Esophagus squamous epithelium (tissue), 5 donors: ENCODE data around the gene UGP2. TPM values are rescaled to one million over a fixed set of nuclear protein-coding genes. Genes with fewer than 3 reads are reported as not detected.

Experiments
- DNase-seq: peaks from one replicate; lab custom pipeline; 2025; lab: John Stamatoyannopoulos, UW
- H3K27ac ChIP-seq, 4 donors: fragments of 200-600 bp; sonication (generic); one replicate each; pipeline ENCODE4 v1.5.1; 2016 to 2019; ENCODE audit warnings: mild to moderate bottlenecking in 1 of 4
- H3K27me3 ChIP-seq, 4 donors: fragments of 200-600 bp; sonication (generic); 1 replicate in 3 of 4; 2 replicates in 1 of 4; pipeline versions ENCODE4 v1.5.1 to v1.6.0; 2017 to 2021; ENCODE audit warnings: antibody characterized with exemption in 1 of 4
- H3K36me3 ChIP-seq, 3 donors: fragments of 200-600 bp; sonication (generic); one replicate each; pipeline ENCODE4 v1.5.1; 2016 to 2019
- H3K4me1 ChIP-seq, 3 donors: fragments of 200-600 bp; sonication (generic); one replicate each; pipeline ENCODE4 v1.5.1; 2017 to 2019
- H3K4me3 ChIP-seq, 4 donors: fragments of 200-600 bp; sonication (generic); 1 replicate in 3 of 4; 2 replicates in 1 of 4; pipeline ENCODE4 v1.5.1; 2016 to 2019; ENCODE audit warnings: mild to moderate bottlenecking in 2 of 4, moderate library complexity in 1 of 4
- H3K9me3 ChIP-seq, 3 donors: fragments of 200-600 bp; sonication (generic); one replicate each; pipeline ENCODE4 v1.5.1; 2016 to 2019
- CTCF ChIP-seq, 6 experiments: fragments of 450-650 bp in 4 of 6; fragments of 200-600 bp in 2 of 6; sonication (generic) in 2 of 6; IDR thresholded peaks; one replicate each; pipeline ENCODE4 v1.5.1; 2016 to 2019; ENCODE audit warnings: antibody characterized with exemption in 6 of 6, mild to moderate bottlenecking in 4 of 6, moderate library complexity in 4 of 6
- POLR2A ChIP-seq, 4 donors: fragments of 450-650 bp; IDR thresholded peaks; one replicate each; pipeline ENCODE4 v1.6.1; 2017; ENCODE audit warnings: antibody characterized with exemption in 4 of 4, mild to moderate bottlenecking in 4 of 4, moderate library complexity in 3 of 4
- WGBS, 2 donors: methylation state at CpG; one replicate each; pipeline ENCODE4 v1.1.5; 2018; 5-methylcytosine and 5-hydroxymethylcytosine counted together
- intact Hi-C: fragments of 100-400 bp; cut with DNase I; formaldehyde crosslinking; loops from one replicate; pipeline ENCODE4 v1.15.0; 2022
- total RNA-seq, 4 donors: library from RNA; depleted of rRNA; stranded (reverse); fragments of >200 nt; gene quantifications; one replicate each; pipeline ENCODE4 v1.1.0, GENCODE V29; 2016
- donor health status: DM: yes; HTN: yes; CAD: no.

UGP2 gene
- total RNA-seq = 100 to 1,000 TPM in 2 of 4 donors, 10 to 100 TPM in 2; 70.1 to 110 (median 99.5) TPM

GRCh38 chr2:63841254-63842022 lies at the start of gene UGP2:
Gene UGP2, plus strand, starts transcription at chr2:63841896. Its CDS starts 290 bp downstream, at chr2:63842186.
- Histone ChIP-seq H3K9me3 (no peaks in the 10 kb centered on the region), H3K27me3 (no peaks in the 10 kb centered on the region), H3K27ac (peak within 1 kb of the TSS; percentile 96 to 98 (median 98)), H3K36me3 (no peaks in the 10 kb centered on the region), H3K4me1 (peaks cover 0 to 49% (median 17%) of the 10 kb centered on the region in 3 donors), H3K4me3 (peak within 1 kb of the TSS; percentile 79 to 87 (median 84))
- DNase-seq = peak; percentile 65
- WGBS, 2 donors = 0% methylated on average over 9 to 17 of the region's 59 CpGs
- intact Hi-C loops = no loop called here
- TF ChIP-seq CTCF (IDR thresholded peaks at IDR 0.05) (peak in 4 of 6 experiments; percentile 4 to 22 (median 14)), POLR2A (IDR thresholded peaks at IDR 0.05) (peak in 2 of 4 donors; percentile 79 to 84)

- H3K4me3 ChIP-seq = no peak overlapping the region
- H3K27me3 ChIP-seq = no peaks in the 10 kb centered on the region
- WGBS, 2 donors = 57 to 59% methylated on average over 1 of the region's 1 CpG
- no peaks in the 10 kb centered on the region for H3K9me3 ChIP-seq
- H3K4me1 ChIP-seq = no peaks in the 10 kb centered on the region
- H3K27ac ChIP-seq = no peak overlapping the region
- intact Hi-C loops = no loop called here
- no peak for DNase-seq
- TF ChIP-seq POLR2A (IDR thresholded peaks at IDR 0.05) (no peak), CTCF (IDR thresholded peaks at IDR 0.05) (no peak)
- H3K36me3 ChIP-seq = no peaks in the 10 kb centered on the region
Observed at GRCh38 chr2:63792530-63792929, 49.2 kb upstream of the UGP2 start.

GRCh38 chr2:63796366-63796765 lies 45.3 kb upstream of the UGP2 start:
- no peak for DNase-seq

GRCh38 chr2:63796796-63797195 lies 44.9 kb upstream of the UGP2 start:
- Histone ChIP-seq H3K4me1 (no peaks in the 10 kb centered on the region), H3K27ac (no peak overlapping the region), H3K36me3 (no peaks in the 10 kb centered on the region), H3K9me3 (no peaks in the 10 kb centered on the region), H3K4me3 (no peak overlapping the region), H3K27me3 (no peaks in the 10 kb centered on the region)
- WGBS, 2 donors = 87 to 89% methylated on average over 2 to 3 of the region's 3 CpGs
- TF ChIP-seq CTCF (IDR thresholded peaks at IDR 0.05) (no peak), POLR2A (IDR thresholded peaks at IDR 0.05) (no peak)
- intact Hi-C loops = no loop called here
- no peak for DNase-seq

More at GRCh38 chr2:63796366-63796765, 45.3 kb upstream of the UGP2 start:
- no peaks in the 10 kb centered on the region for H3K27me3 ChIP-seq
- no peaks in the 10 kb centered on the region for H3K4me1 ChIP-seq
- H3K27ac ChIP-seq = no peak overlapping the region
- TF ChIP-seq POLR2A (IDR thresholded peaks at IDR 0.05) (no peak), CTCF (IDR thresholded peaks at IDR 0.05) (no peak)
- H3K36me3 ChIP-seq = no peaks in the 10 kb centered on the region
- H3K4me3 ChIP-seq = no peak overlapping the region
- intact Hi-C loops = no loop called here
- no peaks in the 10 kb centered on the region for H3K9me3 ChIP-seq
- 88 to 100% methylated on average over 1 of the region's 1 CpG for WGBS, 2 donors

- intact Hi-C loops = no loop called here
- Histone ChIP-seq H3K9me3 (no peaks in the 10 kb centered on the region), H3K4me3 (no peak overlapping the region), H3K4me1 (no peaks in the 10 kb centered on the region), H3K27me3 (no peaks in the 10 kb centered on the region), H3K36me3 (no peaks in the 10 kb centered on the region), H3K27ac (no peak overlapping the region)
- no peak for DNase-seq
- WGBS, 2 donors = 84 to 94% methylated on average over 6 of the region's 6 CpGs
- TF ChIP-seq CTCF (IDR thresholded peaks at IDR 0.05) (no peak), POLR2A (IDR thresholded peaks at IDR 0.05) (no peak)
Observed at GRCh38 chr2:63801455-63801854, 40.2 kb upstream of the UGP2 start.
